DND-41 (cell line): ENCODE data around the gene CTXN1.

ENCODE experiments used
- ATAC-seq: fragments of 200-7000 bp; cut with Tn5 transposase; 3 replicates; pipeline ENCODE4 v1.9.1; 2021; ENCODE audit warnings: low read depth; ENCODE audit not compliant: insufficient read depth
- DNase-seq: peaks from one replicate; pipeline ENCODE4 v3.0.0-alpha.2; 2020
- H2AFZ ChIP-seq: 2 replicates; pipeline ENCODE4 v1.6.0; 2012; ENCODE audit warnings: low read depth, low read length
- H3K27ac ChIP-seq: 2 replicates; pipeline ENCODE4 v1.5.1; 2012; ENCODE audit warnings: low read length, inconsistent platforms
- H3K27me3 ChIP-seq: fragments of 200-600 bp; sonication (generic); 2 replicates; pipeline ENCODE4 v1.6.0; 2012; ENCODE audit warnings: low read length, mild to moderate bottlenecking, inconsistent platforms; ENCODE audit not compliant: insufficient read depth, poor library complexity
- H3K36me3 ChIP-seq: 2 replicates; pipeline ENCODE4 v1.5.1; 2012; ENCODE audit warnings: low read length, inconsistent platforms; ENCODE audit not compliant: insufficient read depth
- H3K4me1 ChIP-seq: 2 replicates; pipeline ENCODE4 v1.5.1; 2012; ENCODE audit warnings: mild to moderate bottlenecking, low read length; ENCODE audit not compliant: insufficient read depth
- H3K4me2 ChIP-seq: 2 replicates; pipeline ENCODE4 v1.6.0; 2012; ENCODE audit warnings: mild to moderate bottlenecking, moderate library complexity, low read length, inconsistent platforms; ENCODE audit not compliant: insufficient read depth
- H3K4me3 ChIP-seq, 2 experiments: fragments of 200-600 bp in 1 of 2; shearing (Covaris generic) in 1 of 2; 2 replicates each; pipeline ENCODE4 v1.5.1; 2012 to 2016; ENCODE audit warnings: inconsistent platforms in 2 of 2, low read length in 2 of 2, mild to moderate bottlenecking in 2 of 2, low read depth in 1 of 2, moderate library complexity in 1 of 2
- H3K79me2 ChIP-seq: 2 replicates; pipeline ENCODE4 v1.6.0; 2012; ENCODE audit warnings: low read length, inconsistent platforms; ENCODE audit not compliant: insufficient read depth
- H3K9ac ChIP-seq: 2 replicates; pipeline ENCODE4 v1.6.0; 2012; ENCODE audit warnings: low read depth, mild to moderate bottlenecking, inconsistent platforms, low read length, moderate library complexity
- H3K9me3 ChIP-seq: 2 replicates; pipeline ENCODE4 v1.5.1; 2012; ENCODE audit warnings: low read length, moderate library complexity, mild to moderate bottlenecking, inconsistent platforms; ENCODE audit not compliant: insufficient read depth, severe bottlenecking
- H4K20me1 ChIP-seq: 2 replicates; pipeline ENCODE4 v1.6.0; 2012; ENCODE audit warnings: low read length; ENCODE audit not compliant: insufficient read depth
- CTCF ChIP-seq: IDR thresholded peaks from 2 replicates; pipeline ENCODE4 v1.5.1; 2012; ENCODE audit warnings: borderline replicate concordance, low read length, moderate library complexity, mild to moderate bottlenecking; ENCODE audit not compliant: poor library complexity, severe bottlenecking; ENCODE audit errors: extremely low read depth
- EZH2 ChIP-seq: IDR thresholded peaks from 3 replicates; pipeline ENCODE4 v1.6.1; 2012; ENCODE audit warnings: borderline replicate concordance, low read depth, mild to moderate bottlenecking, moderate library complexity, low read length, inconsistent platforms; ENCODE audit not compliant: severe bottlenecking

The CTXN1 gene

GRCh38 chr19:7924241-7924640, 1.7 kb downstream of the CTXN1 start:
- no peak overlapping the region for H3K4me3 ChIP-seq
- H4K20me1 ChIP-seq: peaks cover 52% of the 10 kb centered on the region
- no peaks in the 10 kb centered on the region for H3K27me3 ChIP-seq
- no peak for TF ChIP-seq EZH2
- no peak for TF ChIP-seq CTCF
- H3K79me2 ChIP-seq: peaks cover 9% of the 10 kb centered on the region
- peaks cover 44% of the 10 kb centered on the region for H3K4me1 ChIP-seq
- H3K4me2 ChIP-seq: peak overlapping the region; percentile 99
- no peak overlapping the region for H3K27ac ChIP-seq
- DNase-seq: no peak
- ATAC-seq: no peak
- peaks cover 33% of the 10 kb centered on the region for H3K36me3 ChIP-seq
- H2AFZ ChIP-seq: no peak overlapping the region
- no peak overlapping the region; the same call in 1 of the 2 replicates for H3K9ac ChIP-seq
- H3K9me3 ChIP-seq: no peaks in the 10 kb centered on the region

- H3K36me3 ChIP-seq: peaks cover 33% of the 10 kb centered on the region
- peaks cover 48% of the 10 kb centered on the region for H4K20me1 ChIP-seq
- peaks cover 50% of the 10 kb centered on the region for H3K4me1 ChIP-seq
- no peak overlapping the region for H3K9ac ChIP-seq
- no peak overlapping the region for H3K27ac ChIP-seq
- peaks cover 9% of the 10 kb centered on the region for H3K79me2 ChIP-seq
- H3K9me3 ChIP-seq: no peaks in the 10 kb centered on the region
- DNase-seq (no peak), ATAC-seq (no peak)
- no peak overlapping the region for H3K4me3 ChIP-seq
- no peaks in the 10 kb centered on the region for H3K27me3 ChIP-seq
- no peak overlapping the region for H2AFZ ChIP-seq
- TF ChIP-seq EZH2: no peak
- H3K4me2 ChIP-seq: peak overlapping the region; percentile 99; the same call in 1 of the 2 replicates
Measured at GRCh38 chr19:7923295-7924191, 2.4 kb downstream of the CTXN1 start.

- H3K9ac ChIP-seq: no peak overlapping the region
- no peak overlapping the region for H3K4me3 ChIP-seq
- no peak overlapping the region for H3K27ac ChIP-seq
- no peak for TF ChIP-seq EZH2
- TF ChIP-seq CTCF: no peak
- peaks cover 9% of the 10 kb centered on the region for H3K79me2 ChIP-seq
- no peak for ATAC-seq
- peaks cover 43% of the 10 kb centered on the region for H4K20me1 ChIP-seq
- H3K9me3 ChIP-seq: no peaks in the 10 kb centered on the region
- peaks cover 50% of the 10 kb centered on the region for H3K4me1 ChIP-seq
- no peak for DNase-seq
- H3K4me2 ChIP-seq: no peak overlapping the region
- H3K27me3 ChIP-seq: no peaks in the 10 kb centered on the region
- no peak overlapping the region for H2AFZ ChIP-seq
- H3K36me3 ChIP-seq: peaks cover 33% of the 10 kb centered on the region
Measured at GRCh38 chr19:7922836-7923195, 3.1 kb downstream of the CTXN1 start.

- peaks cover 50% of the 10 kb centered on the region for H3K4me1 ChIP-seq
- ATAC-seq (no peak), DNase-seq (no peak)
- peaks cover 33% of the 10 kb centered on the region for H3K36me3 ChIP-seq
- H2AFZ ChIP-seq: no peak overlapping the region
- no peaks in the 10 kb centered on the region for H3K9me3 ChIP-seq
- TF ChIP-seq EZH2 (no peak), CTCF (no peak)
- peaks cover 9% of the 10 kb centered on the region for H3K79me2 ChIP-seq
- peak overlapping the region; percentile 75; the same call in 1 of the 2 replicates for H3K27ac ChIP-seq
- peak overlapping the region in 1 of 2 experiments; percentile 68; a peak in 1 of 4 replicates for H3K4me3 ChIP-seq
- H3K4me2 ChIP-seq: peak overlapping the region; percentile 82
- no peaks in the 10 kb centered on the region for H3K27me3 ChIP-seq
- H4K20me1 ChIP-seq: peaks cover 38% of the 10 kb centered on the region
- H3K9ac ChIP-seq: peak overlapping the region; percentile 59; the same call in 1 of the 2 replicates
Measured at GRCh38 chr19:7921967-7922835, 3.7 kb downstream of the CTXN1 start.
